ENCODE data around the gene ATP6V1F.
A peak's percentile ranks its signal among the peaks of the same experiment; 100 is the strongest.

Gene ATP6V1F

GRCh38 chr7:128829391-128830166 lies 33.1 kb upstream of the ATP6V1F start:
- Histone ChIP-seq H3K36me3 (ENCODE audit: low read depth) (no peaks in the 10 kb centered on the region), H3K27ac (ENCODE audit: poor library complexity, severe bottlenecking) (no peak overlapping the region), H3K9me3 (ENCODE audit: severe bottlenecking) (no peaks in the 10 kb centered on the region), H3K4me3 (ENCODE audit: severe bottlenecking) (peak overlapping the region; percentile 34), H3K4me1 (ENCODE audit: insufficient read depth, poor library complexity, severe bottlenecking) (peaks cover 18% of the 10 kb centered on the region), H3K27me3 (ENCODE audit: insufficient read depth, poor library complexity, severe bottlenecking) (peaks cover 4% of the 10 kb centered on the region)
- DNase-seq (ENCODE audit: low spot score) (no peak), ATAC-seq (ENCODE audit: low read depth) (peak; percentile 18; the same call in 2 of the 3 replicates)
- TF ChIP-seq, protein P1, sequence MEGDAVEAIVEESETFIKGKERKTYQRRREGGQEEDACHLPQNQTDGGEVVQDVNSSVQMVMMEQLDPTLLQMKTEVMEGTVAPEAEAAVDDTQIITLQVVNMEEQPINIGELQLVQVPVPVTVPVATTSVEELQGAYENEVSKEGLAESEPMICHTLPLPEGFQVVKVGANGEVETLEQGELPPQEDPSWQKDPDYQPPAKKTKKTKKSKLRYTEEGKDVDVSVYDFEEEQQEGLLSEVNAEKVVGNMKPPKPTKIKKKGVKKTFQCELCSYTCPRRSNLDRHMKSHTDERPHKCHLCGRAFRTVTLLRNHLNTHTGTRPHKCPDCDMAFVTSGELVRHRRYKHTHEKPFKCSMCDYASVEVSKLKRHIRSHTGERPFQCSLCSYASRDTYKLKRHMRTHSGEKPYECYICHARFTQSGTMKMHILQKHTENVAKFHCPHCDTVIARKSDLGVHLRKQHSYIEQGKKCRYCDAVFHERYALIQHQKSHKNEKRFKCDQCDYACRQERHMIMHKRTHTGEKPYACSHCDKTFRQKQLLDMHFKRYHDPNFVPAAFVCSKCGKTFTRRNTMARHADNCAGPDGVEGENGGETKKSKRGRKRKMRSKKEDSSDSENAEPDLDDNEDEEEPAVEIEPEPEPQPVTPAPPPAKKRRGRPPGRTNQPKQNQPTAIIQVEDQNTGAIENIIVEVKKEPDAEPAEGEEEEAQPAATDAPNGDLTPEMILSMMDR (IDR thresholded peaks at IDR 0.05; ENCODE audit: poor library complexity, severe bottlenecking), result no peak

DNA sequence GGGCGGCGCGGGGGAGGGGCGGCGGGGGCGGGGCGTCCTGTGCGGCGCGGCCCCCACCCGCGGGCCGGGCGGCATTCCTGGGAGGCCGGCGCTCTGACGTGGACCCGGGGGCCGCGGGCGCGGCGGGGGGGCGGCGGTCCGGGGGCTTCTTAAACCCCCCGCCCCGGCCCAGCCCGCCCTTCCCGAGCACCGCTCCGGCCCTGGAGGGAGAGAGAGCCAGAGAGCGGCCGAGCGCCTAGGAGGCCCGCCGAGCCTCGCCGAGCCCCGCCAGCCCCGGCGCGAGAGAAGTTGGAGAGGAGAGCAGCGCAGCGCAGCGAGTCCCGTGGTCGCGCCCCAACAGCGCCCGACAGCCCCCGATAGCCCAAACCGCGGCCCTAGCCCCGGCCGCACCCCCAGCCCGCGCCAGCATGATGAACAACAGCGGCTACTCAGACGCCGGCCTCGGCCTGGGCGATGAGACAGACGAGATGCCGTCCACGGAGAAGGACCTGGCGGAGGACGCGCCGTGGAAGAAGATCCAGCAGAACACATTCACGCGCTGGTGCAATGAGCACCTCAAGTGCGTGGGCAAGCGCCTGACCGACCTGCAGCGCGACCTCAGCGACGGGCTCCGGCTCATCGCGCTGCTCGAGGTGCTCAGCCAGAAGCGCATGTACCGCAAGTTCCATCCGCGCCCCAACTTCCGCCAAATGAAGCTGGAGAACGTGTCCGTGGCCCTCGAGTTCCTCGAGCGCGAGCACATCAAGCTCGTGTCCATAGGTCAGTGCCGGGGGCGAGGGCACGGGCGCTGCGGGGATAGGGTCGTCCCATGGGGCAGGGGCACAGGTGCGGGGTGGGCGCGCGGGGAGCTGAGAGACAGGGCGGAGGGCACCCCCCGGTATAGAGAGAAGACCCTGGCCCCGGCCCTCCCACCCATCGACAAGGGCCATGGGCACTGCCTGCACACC lies 32.2 kb upstream of the ATP6V1F start, which contains the start of gene FLNC:
Gene FLNC (plus strand): TSS at position 176 of the 947 bp plus-strand sequence. CDS start 232 bp downstream, at position 408.
- H3K9me3 ChIP-seq (ENCODE audit: severe bottlenecking), result no peaks in the 10 kb centered on the region
- ATAC-seq (ENCODE audit: low read depth) (peak; percentile 67), DNase-seq (ENCODE audit: low spot score) (no peak)
- peak within 1 kb of the TSS; percentile 34 for H3K4me3 ChIP-seq (ENCODE audit: severe bottlenecking)
- H3K4me1 ChIP-seq (ENCODE audit: insufficient read depth, poor library complexity, severe bottlenecking), result peaks cover 18% of the 10 kb centered on the region
- H3K27me3 ChIP-seq (ENCODE audit: insufficient read depth, poor library complexity, severe bottlenecking), result peaks cover 4% of the 10 kb centered on the region
- no peaks in the 10 kb centered on the region for H3K36me3 ChIP-seq (ENCODE audit: low read depth)
- TF ChIP-seq, protein P1 (IDR thresholded peaks at IDR 0.05; ENCODE audit: poor library complexity, severe bottlenecking), result no peak
- no peak within 1 kb of the TSS for H3K27ac ChIP-seq (ENCODE audit: poor library complexity, severe bottlenecking)

GRCh38 chr7:128831178-128831993 lies 31.3 kb upstream of the ATP6V1F start:
- Histone ChIP-seq H3K4me1 (ENCODE audit: insufficient read depth, poor library complexity, severe bottlenecking) (peaks cover 18% of the 10 kb centered on the region), H3K27ac (ENCODE audit: poor library complexity, severe bottlenecking) (no peak overlapping the region), H3K36me3 (ENCODE audit: low read depth) (no peaks in the 10 kb centered on the region), H3K27me3 (ENCODE audit: insufficient read depth, poor library complexity, severe bottlenecking) (peaks cover 4% of the 10 kb centered on the region), H3K9me3 (ENCODE audit: severe bottlenecking) (no peaks in the 10 kb centered on the region), H3K4me3 (ENCODE audit: severe bottlenecking) (no peak overlapping the region)
- ATAC-seq (ENCODE audit: low read depth) (no peak), DNase-seq (ENCODE audit: low spot score) (no peak)
- TF ChIP-seq, protein P1 (IDR thresholded peaks at IDR 0.05; ENCODE audit: poor library complexity, severe bottlenecking), result no peak

DNA sequence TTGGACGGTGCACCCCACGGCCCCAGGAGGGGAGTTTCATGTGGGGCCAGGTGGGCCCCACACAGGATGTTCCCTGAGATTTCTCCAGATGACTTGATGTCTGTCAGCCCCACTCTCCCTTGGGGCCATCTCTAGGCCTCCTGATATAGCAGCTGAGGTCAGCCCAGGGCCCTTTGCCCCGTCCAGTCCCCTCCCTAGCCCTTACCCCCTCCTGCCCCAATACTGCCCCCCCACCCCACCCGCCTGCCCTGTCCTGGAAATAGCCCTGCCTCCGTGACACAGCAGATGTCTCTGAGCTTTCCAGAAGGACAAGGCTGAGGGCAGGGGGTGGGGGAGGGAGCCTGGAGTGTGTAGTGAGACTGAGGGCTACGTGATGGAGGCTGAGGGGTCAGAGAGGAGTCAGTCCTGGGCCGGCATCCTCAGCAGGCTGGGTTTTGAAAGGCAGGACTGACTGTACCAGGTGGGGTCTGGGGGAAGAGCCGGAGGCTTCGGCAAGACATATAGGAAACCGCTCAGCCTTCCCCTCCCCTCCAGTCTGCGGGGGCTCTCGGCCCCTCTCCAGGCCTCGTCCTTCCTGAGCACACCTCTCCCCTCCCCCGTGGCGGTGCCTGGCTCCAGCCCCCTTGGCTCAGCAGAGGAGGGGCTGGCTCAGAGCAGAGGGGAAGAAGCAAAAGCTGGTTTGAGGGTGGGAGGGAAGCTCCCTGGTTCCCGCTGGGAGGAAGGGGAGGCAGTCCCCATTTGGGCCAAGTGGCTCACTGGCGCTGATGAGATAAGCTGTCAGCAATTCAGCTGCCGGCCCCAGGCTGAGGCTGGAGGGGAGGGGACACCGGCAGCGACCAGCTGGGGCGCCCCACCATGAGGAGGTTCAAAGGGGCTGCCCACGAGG lies 30.4 kb upstream of the ATP6V1F start:
- peaks cover 4% of the 10 kb centered on the region for H3K27me3 ChIP-seq (ENCODE audit: insufficient read depth, poor library complexity, severe bottlenecking)
- no peak overlapping the region for H3K27ac ChIP-seq (ENCODE audit: poor library complexity, severe bottlenecking)
- no peak for DNase-seq (ENCODE audit: low spot score)
- no peaks in the 10 kb centered on the region for H3K9me3 ChIP-seq (ENCODE audit: severe bottlenecking)
- peaks cover 18% of the 10 kb centered on the region for H3K4me1 ChIP-seq (ENCODE audit: insufficient read depth, poor library complexity, severe bottlenecking)
- no peak for ATAC-seq (ENCODE audit: low read depth)
- TF ChIP-seq, protein P1 (IDR thresholded peaks at IDR 0.05; ENCODE audit: poor library complexity, severe bottlenecking), result no peak
- no peak overlapping the region for H3K4me3 ChIP-seq (ENCODE audit: severe bottlenecking)
- H3K36me3 ChIP-seq (ENCODE audit: low read depth), result no peaks in the 10 kb centered on the region
